K562 (cell line): ENCODE data around the gene HPCAL1. TPM values are rescaled to one million over a fixed set of nuclear protein-coding genes. Genes with fewer than 3 reads are reported as not detected.

ENCODE experiments used
- FUS ChIP-seq: fragments of 200-400 bp; formaldehyde crosslinking; optimal IDR thresholded peaks from 2 replicates; pipeline ENCODE3; 2017; ENCODE audit warnings: low read depth, low read length
- MXI1 ChIP-seq: IDR thresholded peaks from 2 replicates; pipeline ENCODE4 v1.6.1; 2011; ENCODE audit warnings: low read depth, mild to moderate bottlenecking, improper control_type of control experiment, low read length
- POLR2AphosphoS5 ChIP-seq: IDR thresholded peaks from 2 replicates; pipeline ENCODE4 v1.6.1; 2011; ENCODE audit warnings: mild to moderate bottlenecking, low read depth, low read length, moderate library complexity; ENCODE audit not compliant: control insufficient read depth, insufficient read depth
- RBBP5 ChIP-seq: fragments of 200-600 bp; sonication (generic); IDR thresholded peaks from 2 replicates; pipeline ENCODE4 v1.6.1; 2012; ENCODE audit warnings: borderline replicate concordance, mild to moderate bottlenecking, low read length, control low read depth, inconsistent platforms; ENCODE audit not compliant: insufficient read depth, poor library complexity, severe bottlenecking
- RBM22 ChIP-seq: fragments of 200-400 bp; formaldehyde crosslinking; IDR thresholded peaks from 2 replicates; pipeline ENCODE4 v1.6.1; 2018; ENCODE audit warnings: low read length, low read depth; ENCODE audit not compliant: poor library complexity, severe bottlenecking
- SLC30A9 ChIP-seq: fragments of 250-450 bp; sonication (Bioruptor Pico); IDR thresholded peaks from 2 replicates; pipeline ENCODE4 v1.8.0; 2022; ENCODE audit warnings: mild to moderate bottlenecking, moderate library complexity
- TAF15 ChIP-seq: fragments of 200-400 bp; formaldehyde crosslinking; IDR thresholded peaks from 2 replicates; pipeline ENCODE4 v1.6.1; 2017; ENCODE audit warnings: mild to moderate bottlenecking, low read depth, low read length, moderate library complexity
- THAP12 ChIP-seq: fragments of 250-450 bp; sonication (Bioruptor Pico); IDR thresholded peaks from 2 replicates; pipeline ENCODE4 v1.9.0; 2021; ENCODE audit warnings: mild to moderate bottlenecking, inconsistent platforms
- VEZF1 ChIP-seq: fragments of 200-800 bp; sonication (Bioruptor generic); IDR thresholded peaks from 2 replicates; pipeline ENCODE4 v1.6.1; 2017; ENCODE audit warnings: missing genetic modification characterization, missing compliant biosample characterization
- ZNF449 ChIP-seq: fragments of 250-450 bp; sonication (Bioruptor Pico); IDR thresholded peaks from 2 replicates; pipeline ENCODE4 v1.8.0; 2022; ENCODE audit warnings: moderate library complexity, mild to moderate bottlenecking, inconsistent platforms
- ZNF511 ChIP-seq: sonication (generic); formaldehyde crosslinking; IDR thresholded peaks from 2 replicates; pipeline ENCODE4 v1.8.0; 2022; ENCODE audit warnings: mild to moderate bottlenecking, missing genetic modification reagents
- ZNF592 ChIP-seq: fragments of 450-650 bp; IDR thresholded peaks from 2 replicates; pipeline ENCODE4 v1.6.1; 2017; ENCODE audit warnings: antibody characterized with exemption, mild to moderate bottlenecking
- ZNF639 ChIP-seq, 2 experiments: fragments of 200-800 bp in 1 of 2; sonication (Bioruptor generic) in 1 of 2; sonication (generic) in 1 of 2; formaldehyde crosslinking in 1 of 2; IDR thresholded peaks in 1 of 2; conservative IDR thresholded peaks in 1 of 2; 2 replicates each; pipeline versions ENCODE4 v1.5.0 to v1.6.1; 2016 to 2020; ENCODE audit warnings: missing compliant biosample characterization in 1 of 2, missing genetic modification characterization in 1 of 2, missing genetic modification reagents in 1 of 2
- polyA plus RNA-seq, 8 experiments: library from polyadenylated mRNA; depleted of rRNA in 4 of 8; stranded (reverse) in 5 of 8; unstranded in 3 of 8; fragments of >200 nt; fragmentation: Nextera tagmentation in 2 of 8; fragmentation: Illumina TruSeq in 1 of 8; extraction: Ambion mirVana in 2 of 8; extraction: Trizol in 1 of 8; gene quantifications; 2 replicates each; pipeline versions ENCODE4 v1.2.1 to v1.2.3, GENCODE V29; 2011 to 2014; ENCODE audit warnings: inconsistent platforms in 1 of 8, missing spikeins in 1 of 8
- total RNA-seq, 7 experiments: library from RNA; depleted of rRNA in 6 of 7; stranded (reverse); fragments of >200 nt in 6 of 7; fragmentation: Illumina TruSeq in 2 of 7; extraction: Trizol in 2 of 7; gene quantifications; 2 replicates each; pipeline versions ENCODE4 v1.2.1 to v1.2.3, GENCODE V29; 2011 to 2021; ENCODE audit warnings: low replicate concordance in 1 of 7

The HPCAL1 gene
- total and polyA plus RNA-seq, 9 of the 15 experiments (the other 6 are each of a cell fraction or from before 2014, with no cell fraction given), result 2.7 to 65.5 (median 23.9) TPM

GRCh38 chr2:10447895-10448575 is 145.3 kb downstream of the HPCAL1 start, which contains the start of gene ODC1 (continued):
- TF ChIP-seq ZNF592 (peak; percentile 88), ZNF449 (CRISPR knock-in tag) (peak; percentile 30; the same call in 1 of the 2 replicates), VEZF1 (peak; percentile 100), FUS (peak; percentile 48), MXI1 (peak; percentile 61; the same call in 1 of the 2 replicates), RBM22 (peak; percentile 82), ZNF639 (CRISPR knock-in tag; conservative IDR thresholded peaks at IDR 0.05 in 1 of 2, IDR thresholded peaks at IDR 0.05 in 1 of 2) (peak in 1 of 2 experiments; percentile 70; a peak in 1 of 4 replicates), RBBP5 (peak; percentile 73), POLR2AphosphoS5 (peak; percentile 80), SLC30A9 (CRISPR knock-in tag) (no peak), TAF15 (no peak), THAP12 (CRISPR knock-in tag) (peak; percentile 85), ZNF511 (no peak)
